Medulla oblongata (tissue), 1 donor: ENCODE results near the gene MCF2L.

Experiments
- DNase-seq: peaks from one replicate; pipeline ENCODE4 v3.0.0-alpha.2; 2015; ENCODE audit errors: extremely low spot score

The MCF2L gene

DNA sequence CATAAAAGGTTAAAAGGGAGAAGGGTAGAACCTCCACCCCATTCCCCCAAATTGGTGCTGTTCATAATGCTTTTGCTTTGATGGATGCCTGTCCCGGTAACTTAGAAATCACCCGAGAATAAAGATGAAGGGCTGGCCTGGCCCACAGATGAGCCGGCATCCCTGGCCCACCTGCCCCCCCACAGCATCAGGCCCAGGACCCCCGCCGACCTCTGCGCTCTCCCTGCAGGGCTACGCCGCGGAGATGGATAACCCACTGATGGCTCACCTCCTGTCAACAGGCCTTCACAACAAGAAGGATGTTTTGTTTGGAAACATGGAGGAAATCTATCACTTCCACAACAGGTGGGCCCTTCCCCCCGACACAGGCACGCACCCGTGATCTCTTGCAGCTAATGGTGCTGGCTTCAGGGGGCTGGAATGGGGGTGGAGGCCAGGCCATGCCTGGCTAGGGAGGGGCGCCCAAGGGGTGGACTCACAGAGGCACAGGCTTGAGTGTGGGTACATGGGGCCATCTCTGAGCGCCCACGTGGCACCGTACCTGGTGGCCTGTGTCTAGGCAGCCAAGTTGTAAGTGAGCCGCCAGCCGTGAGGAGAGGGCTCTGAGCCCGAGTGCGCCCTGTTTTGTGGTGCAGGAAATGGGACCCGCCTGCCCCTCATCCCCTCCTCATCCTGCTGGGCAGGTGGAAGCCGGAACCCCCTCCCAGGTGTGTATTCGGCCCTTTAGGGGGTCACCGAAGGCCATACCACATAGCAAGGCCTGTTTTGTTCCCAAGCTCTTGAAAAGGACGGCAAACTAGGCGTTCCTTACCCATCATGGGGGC, 113.4 kb downstream of the MCF2L start:
- DNase-seq = no peak

DNA sequence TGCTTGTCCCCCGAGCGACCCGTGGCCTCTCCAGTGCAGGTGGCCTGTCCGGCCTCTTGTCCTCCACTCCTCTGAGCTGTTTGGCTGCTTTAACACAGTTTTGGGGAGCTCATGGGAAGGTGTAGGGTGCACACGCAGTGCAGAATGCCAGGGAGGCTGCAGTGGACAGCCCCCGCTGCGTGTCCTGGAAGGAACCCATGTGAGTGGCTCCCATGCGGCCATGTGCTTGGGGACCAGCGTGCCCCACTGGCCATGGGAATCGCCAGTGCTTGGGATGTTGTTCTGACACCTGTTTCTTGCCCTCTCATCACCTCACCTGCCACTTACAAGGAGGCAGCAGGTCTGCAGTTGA, 114.0 kb downstream of the MCF2L start:
- no peak for DNase-seq

DNA sequence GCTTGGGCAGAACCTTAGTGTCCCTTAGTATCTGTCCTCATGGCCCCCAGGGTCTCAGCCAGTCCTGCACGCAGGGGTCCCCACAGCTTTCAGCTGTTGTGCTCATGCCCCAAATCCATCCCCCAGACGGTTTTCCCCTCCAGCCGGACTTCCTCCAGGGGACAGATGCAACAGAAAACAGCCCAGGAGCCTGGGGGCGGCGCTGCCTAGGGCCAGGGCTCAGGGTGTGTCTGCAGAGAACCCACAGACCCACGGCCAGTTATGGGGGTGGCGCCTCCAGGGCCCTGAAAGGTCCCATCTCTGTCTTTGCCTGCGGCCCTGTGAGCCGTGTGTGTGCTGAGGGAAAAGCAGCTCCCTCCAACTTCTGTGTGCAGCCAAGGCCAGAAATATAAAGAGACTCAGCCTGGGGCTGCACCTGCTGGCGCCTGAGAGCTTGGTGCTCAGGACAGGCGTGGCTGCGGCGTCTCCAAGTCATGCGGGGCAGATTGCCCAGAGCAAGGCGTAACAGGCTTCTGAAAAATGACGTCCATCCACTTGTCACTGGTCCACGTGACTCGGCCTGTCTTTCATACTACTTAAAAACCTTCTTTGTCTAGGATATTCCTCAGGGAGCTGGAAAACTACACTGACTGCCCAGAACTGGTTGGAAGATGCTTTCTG, 114.5 kb downstream of the MCF2L start:
- DNase-seq = peak; percentile 93

DNA sequence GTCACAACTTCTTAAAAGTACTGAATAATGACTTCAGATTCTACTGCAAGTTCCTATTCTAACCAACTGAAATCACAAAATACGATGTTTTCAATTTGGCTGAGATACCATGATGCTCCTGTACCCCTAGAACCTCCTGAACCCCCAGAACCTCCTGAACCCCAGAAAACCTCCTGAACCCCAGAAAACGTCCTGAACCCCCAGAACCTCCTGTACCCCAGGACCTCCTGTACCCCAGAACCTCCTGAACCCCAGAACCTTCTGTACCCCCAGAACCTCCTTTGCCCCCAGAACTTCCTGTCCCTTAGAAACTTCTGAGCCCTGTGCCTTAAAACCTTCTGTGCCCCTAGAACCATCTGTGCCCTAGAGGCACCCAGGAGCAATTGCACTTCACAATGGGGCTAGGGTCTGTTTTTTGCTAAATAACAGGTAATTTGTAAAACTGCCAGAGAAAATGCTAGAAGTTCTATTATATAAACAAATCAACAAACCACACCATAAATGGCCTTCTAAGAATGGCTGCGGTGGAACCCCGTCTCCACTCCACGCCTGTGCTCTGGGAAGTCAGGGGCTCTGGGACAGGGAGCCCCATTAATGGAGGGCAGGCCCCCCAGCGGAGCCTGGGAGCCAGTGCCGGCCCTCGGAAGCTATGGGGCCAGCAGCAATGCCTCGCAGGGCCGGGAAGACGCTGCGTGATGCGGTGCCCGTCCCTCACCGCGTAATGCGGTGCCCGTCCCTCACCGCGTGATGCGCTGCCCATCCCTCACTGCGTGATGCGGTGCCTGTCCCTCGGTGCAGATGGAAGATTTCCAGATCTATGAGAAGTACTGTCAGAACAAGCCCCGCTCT, 115.3 kb downstream of the MCF2L start:
- DNase-seq = no peak

DNA sequence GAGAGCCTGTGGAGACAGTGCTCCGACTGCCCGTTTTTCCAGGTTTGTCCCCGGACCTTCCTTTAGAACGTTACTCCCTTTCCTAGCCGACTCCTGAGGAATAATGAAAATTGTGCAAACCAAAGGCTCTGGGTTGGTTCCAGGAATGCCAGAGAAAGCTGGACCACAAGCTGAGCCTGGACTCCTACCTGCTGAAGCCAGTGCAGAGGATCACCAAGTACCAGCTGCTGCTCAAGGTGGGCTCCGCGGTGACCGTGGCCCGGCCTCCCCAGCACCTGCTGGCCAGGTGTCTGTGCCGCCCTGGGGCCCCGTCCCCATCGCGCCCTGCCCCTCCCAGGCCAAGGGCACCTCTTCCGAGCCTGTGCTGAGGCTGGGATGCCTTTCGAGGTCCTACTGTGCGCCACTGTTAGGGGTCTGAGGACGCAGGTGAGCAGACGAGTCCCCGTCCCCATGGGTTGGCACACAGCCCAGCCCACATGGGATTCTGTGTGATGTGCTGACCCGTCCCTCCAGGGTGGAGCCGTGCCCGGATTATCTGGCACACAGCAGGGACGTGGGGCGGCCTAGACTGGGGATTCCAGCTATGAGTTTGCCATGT, 116.0 kb downstream of the MCF2L start:
- DNase-seq = no peak

DNA sequence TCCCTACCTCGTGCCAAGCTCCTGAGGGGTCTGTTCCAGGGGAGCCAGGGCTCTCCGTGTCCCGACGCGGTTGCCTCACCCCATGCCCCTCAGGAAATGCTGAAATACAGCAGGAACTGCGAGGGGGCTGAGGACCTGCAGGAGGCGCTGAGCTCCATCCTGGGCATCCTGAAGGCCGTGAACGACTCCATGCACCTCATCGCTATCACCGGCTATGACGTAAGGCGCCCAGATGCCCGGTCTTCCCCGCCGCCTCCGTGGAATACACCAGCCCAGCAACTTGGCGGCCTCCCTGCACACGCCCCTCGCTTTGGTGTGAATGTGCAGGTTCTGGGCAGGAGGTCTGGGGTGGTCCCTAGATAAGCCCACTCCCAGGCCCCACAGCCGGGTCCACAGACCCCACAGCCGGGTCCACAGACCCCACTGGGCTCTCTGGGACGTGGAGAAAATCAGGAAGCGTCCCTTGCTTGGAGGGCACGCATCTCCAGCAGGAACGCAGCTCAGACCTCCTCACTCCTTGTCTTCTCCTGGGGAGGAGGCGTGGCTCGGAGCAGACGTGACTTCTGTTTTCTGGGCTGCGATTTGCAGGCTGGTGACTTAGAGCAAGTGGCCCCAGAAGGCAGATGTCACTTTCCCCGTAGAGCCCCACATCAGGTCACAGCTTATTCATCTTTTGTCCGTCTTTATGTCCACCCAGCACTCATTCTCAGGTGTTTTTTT, 117.2 kb downstream of the MCF2L start:
- no peak for DNase-seq

DNA sequence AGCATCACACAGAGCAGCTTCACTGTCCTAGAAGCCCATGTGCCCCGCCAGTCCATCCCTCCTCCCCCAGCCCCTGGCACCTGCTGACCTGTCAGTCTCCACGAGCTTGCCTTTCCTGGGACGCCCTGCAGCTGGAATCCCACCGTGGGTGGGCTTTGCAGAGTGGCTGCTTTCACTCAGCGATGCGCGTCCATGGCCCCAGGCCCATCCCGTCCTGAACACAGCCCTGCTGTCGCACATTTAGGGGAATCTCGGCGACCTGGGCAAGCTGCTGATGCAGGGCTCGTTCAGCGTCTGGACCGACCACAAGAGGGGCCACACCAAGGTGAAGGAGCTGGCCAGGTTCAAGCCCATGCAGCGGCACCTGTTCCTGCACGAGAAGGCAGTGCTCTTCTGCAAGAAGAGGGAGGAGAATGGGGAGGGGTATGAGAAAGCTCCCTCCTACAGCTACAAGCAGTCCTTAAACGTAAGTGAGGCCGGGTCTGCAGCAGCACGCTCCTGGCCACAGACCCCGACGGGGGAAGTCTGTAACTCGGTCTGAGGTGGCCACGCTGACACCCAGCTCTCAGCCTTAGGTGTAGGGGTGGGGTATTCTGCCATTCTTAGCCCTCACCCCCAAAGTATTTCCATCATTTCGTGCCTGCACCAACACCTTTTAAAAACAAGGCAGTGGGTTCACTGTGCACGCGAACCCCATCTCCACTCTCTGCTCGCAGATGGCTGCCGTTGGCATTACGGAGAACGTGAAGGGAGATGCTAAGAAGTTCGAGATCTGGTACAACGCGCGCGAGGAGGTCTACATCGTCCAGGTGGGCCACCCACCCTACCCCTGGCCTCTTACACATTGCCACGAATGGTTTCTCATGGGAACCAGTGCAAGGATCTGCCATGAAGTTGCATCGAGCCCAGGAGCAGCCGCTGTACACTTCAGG, 118.2 kb downstream of the MCF2L start:
- DNase-seq = no peak

DNA sequence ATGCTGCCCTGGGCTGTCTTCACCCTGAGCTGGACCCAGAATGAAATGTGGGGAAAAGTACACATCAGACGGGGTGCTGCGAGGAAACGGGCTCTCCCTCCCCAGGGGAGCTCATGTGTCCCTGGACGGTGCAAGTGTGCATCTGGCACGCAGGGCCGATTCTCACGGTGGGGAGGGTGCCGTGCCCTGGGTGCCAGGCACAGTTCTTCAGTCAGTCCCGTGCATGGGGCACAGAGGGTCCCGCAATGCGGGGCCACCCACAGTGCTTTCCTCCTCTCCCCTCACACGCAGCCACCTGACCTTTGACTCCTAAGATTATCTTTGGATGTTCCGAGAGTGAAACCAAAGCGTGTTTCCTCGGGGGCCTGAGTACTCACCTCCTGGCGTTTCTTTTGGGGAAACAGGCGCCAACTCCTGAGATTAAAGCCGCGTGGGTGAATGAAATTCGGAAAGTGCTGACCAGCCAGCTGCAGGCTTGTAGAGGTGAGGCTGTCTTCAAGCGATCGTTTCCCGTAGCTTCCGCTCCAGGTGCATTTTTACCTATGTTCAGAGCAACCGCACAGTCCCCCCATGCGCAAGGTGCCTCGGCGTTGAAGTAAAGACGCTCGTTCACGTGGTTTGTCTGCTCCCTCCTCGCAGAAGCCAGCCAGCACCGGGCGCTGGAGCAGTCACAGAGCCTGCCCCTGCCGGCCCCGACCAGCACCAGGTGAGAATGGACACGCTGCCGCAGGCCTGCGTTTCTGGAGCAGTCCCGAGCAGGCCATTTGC, 119.1 kb downstream of the MCF2L start:
- no peak for DNase-seq

DNA sequence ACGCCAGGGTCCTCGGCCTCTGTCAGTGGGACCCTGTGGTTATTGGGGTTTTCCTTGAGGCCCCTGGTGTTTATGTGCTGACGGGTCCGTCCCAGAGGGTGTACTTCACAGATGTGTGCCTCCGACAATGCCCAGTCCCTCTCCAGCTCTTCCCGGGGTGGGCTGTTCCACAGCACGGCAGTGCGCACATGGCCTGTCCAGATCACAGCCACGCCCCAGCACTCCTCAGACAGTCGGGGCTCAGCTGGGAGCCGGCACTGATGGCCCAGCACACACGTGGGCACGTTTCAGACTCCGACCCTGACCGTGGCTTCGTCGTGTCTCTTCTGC, 119.6 kb downstream of the MCF2L start:
- no peak for DNase-seq

DNA sequence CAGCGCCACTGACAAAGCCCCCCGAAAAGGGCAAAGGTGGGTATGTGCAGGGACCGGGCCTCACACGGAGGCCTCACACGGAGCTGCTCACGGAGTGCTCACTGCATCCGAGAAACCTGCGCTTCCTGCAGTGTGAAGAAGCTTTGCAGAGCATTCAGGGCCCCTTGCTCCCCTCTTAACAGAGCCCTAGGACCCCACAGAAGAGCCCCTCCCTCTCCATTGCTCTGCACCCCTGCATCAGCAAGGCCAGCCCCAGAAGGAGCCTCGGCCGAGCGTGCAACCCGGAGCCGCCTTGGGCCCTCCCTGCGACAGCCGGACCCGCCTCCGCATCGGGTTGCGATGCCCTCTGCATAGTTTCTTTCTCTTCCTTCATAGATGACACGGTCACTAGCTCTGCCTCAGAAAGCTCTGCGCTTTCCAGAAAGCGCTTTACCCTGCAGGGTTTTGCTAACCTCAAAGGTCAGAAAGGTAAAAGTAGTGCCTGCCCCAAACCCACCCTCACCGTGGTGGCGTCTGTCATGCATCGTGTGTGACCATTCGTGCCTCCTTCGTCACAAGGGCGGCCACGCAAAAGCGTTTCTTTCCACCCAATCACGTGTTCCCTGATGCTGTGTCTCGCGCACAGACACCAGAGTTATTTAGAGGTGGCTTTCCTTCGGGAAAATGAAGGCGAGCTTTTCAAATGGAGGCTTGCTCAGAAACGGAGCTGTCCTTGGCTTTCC, 120.8 kb downstream of the MCF2L start:
- no peak for DNase-seq

DNA sequence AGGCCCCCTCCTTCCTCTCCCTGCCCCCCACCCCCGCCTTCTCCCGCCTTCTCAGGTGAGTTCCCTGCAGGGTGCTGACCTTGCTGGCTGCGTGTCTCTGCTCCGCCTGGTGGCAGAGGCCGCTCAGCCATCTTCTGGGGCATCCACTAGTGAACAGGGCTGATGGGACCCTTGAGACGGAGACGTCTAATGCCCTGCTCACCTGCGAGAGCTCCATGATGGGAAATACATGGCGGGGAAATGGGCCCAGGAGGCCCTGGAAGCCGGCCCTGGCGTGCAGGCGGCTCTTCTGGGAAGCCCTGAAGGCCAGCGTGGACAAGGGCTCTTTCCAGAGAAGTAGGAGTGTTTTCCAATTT, 121.4 kb downstream of the MCF2L start:
- DNase-seq = no peak

DNA sequence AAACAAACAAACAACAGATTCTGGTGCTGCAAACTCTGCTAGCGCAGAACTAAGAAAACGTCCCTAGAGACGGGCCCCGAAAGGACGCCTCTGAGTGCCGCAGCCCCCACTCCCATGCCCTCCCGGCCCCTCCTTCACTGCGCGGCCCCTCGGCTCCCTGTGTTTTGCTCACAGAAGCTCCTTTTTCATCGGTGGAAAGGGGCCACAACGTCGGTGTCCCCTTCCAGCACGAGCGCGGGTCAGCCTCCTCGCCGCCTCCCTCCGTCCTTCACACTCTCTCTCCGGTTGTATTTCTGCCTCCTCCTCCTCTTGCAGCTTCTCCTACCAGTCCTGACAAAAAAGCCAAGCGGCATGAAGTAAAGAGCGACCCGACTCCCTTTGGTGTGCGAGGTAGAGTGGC, 121.8 kb downstream of the MCF2L start:
- no peak for DNase-seq

DNA sequence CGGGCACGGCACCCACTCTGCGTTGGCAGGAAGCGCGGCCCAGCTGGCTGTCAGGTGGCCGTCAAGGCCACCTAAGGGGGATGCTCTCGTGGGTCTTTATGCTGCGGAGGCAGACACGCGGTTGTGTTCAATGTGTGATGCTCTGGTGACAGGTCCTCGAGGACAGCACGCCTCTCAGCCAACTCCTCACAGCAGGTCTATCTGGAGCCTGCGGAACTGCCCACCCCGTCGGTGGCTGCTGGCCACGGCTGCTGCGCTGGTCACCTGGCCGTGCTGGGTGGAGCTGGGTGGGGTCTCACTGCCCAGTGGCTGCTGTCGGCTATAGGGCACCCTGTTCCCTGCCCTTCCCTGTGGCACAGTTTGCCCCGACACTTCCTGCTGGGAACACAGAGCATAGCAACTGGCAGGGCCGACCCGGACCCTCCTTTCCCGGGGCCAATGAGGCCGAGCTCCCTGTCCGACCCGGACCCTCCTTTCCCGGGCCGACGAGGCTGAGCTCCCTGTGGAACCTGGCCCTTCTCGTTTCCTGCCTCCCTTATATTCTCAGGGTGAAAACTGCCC, 122.3 kb downstream of the MCF2L start:
- no peak for DNase-seq

DNA sequence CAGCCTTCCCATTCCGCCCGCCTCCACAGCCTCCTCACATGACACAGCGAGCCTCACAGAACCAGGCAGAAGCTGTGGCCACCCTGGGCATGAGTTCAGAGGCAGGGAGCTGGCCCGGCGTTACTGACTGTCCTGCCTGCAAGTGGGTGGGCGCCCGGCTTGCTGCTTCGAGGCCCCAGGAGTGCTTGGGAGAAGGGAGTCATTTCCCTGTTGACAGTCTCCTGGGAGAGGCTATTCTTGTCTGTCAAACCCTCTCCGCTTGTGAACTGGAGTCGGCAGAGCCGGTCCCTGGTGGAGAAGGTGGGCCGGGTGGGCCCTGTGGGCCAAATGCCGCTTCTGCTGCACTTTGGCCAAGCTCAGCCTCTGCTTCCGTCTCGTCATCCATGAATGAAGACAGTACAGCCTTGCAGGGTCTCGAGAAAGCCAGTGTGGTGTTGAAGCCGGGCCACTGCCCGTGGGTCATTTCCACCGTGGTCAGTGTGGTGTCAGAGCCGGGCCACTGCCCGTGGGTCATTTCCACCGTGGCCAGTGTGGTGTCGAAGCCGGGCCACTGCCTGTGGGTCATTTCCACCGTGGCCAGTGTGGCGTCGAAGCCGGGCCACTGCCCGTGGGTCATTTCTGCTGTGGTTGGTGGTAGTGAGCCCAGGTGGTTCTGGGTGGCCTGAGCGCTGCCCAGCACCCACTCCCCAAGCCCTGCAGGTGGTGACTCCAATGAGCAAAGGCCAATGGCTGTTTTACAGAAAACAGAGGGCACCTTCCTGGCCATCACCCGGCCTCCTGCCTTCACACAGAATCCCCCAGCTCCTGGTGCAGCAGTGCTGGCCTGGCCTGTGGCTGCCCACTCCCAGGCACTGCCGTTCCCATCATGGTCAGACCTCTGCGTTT, 123.1 kb downstream of the MCF2L start:
- DNase-seq = no peak

DNA sequence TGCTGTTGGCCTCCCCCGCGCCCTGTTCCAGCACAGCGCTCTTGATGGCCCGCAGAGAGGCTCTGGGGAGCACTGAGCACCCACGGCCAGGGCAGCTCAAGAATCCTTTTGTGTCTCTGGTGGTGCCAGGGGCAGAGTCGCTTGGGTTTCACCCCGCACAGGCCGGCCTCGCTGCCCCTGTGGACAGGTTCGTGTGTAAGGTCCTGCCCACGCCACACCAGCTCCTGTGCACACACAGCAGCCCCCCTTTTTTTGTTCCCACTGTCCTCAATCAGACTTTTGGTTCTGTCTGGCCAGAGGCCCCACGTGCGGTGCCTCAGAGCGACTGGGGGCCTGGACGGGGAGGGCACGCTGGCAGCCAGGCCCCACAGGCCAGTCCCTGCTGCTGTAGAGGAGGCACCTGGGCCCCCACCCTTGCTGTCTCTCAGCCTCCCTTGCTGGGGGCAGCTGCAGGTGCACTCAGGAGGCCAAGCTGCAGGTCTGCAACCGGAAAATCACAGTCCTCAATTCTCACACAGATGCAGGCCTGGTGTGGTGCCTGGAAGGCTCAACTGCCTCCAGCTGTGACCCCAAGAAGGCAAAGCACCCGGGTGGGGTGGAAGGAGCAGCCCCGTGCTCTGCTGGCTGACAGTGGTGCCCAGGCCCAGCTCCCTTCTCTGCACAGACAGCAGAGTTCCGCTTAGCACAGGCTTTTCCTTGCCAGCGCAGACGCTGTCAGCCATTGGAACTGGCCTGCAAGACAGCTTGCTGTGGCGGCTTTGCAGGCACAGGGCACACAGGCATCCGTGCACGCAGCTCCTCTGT, 124.0 kb downstream of the MCF2L start:
- no peak for DNase-seq

DNA sequence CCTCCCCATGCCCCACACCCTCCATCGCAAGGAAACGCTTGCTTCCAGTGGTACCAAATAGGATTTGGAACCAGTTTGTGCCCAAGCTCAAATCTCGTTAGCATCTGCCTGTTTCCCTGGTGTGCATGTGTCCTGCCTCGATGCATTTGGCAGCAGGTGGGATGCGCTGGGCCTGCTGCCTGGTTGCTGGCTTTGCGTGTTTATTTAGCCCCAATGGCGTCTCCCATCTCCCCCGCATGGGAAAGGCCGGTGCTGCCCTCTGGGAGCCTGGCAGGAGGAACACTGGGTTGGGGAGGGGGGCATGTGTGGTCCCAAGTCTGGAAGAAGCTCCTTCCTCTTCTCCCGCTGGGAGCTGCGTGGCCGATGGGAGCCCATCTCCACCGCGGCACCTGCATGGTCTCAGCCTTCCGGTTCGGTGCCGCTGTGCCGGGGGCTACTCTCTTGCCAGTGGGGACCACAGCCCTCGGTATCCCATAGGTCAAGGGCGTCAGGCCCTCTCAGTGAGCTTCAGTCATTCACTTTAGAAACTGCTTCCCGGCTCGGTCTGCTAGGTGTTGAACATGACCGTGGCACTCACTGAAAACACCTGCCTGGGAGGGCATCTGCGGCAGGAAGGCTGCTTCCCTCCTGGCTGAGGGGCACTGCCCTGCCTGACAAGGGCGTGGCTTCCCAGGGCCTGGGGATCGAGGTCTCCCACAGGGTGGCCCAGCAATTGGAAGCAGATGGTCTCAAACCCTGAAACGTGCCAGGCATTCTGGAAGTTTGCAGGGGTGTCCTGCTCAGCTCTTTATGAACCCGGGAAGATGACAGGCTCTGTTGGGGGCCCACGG, 124.8 kb downstream of the MCF2L start:
- no peak for DNase-seq
